Endothelial cell of umbilical vein (primary cell): ENCODE data around the gene RBM28.

Experiments
- EZH2 ChIP-seq: IDR thresholded peaks from 2 replicates; pipeline ENCODE4 v1.6.1; 2012; ENCODE audit warnings: borderline replicate concordance, low read depth, mild to moderate bottlenecking, moderate library complexity, low read length, inconsistent platforms; ENCODE audit not compliant: severe bottlenecking
- JUN ChIP-seq: IDR thresholded peaks from 2 replicates; pipeline ENCODE4 v1.6.1; 2011; ENCODE audit warnings: borderline replicate concordance, low read depth; ENCODE audit not compliant: insufficient read length, insufficient read depth
- POLR2A ChIP-seq: IDR thresholded peaks from 2 replicates; pipeline ENCODE4 v1.6.1; 2012; ENCODE audit warnings: low read depth, mild to moderate bottlenecking, control low read depth, low read length
- POLR2AphosphoS5 ChIP-seq: IDR thresholded peaks from 2 replicates; pipeline ENCODE4 v1.6.1; 2012; ENCODE audit warnings: low read depth, mild to moderate bottlenecking, control low read depth, low read length, moderate library complexity; ENCODE audit not compliant: insufficient read depth
- TF ChIP-seq, protein P1 (sequence below), 2 donors: IDR thresholded peaks; 1 replicate in 1 of 2; 2 replicates in 1 of 2; pipeline ENCODE4 v1.5.1; 2011; ENCODE audit warnings: low read length in 2 of 2, mild to moderate bottlenecking in 2 of 2, moderate library complexity in 2 of 2, control low read depth in 1 of 2, inconsistent platforms in 1 of 2, low read depth in 1 of 2; ENCODE audit not compliant: insufficient read depth in 1 of 2; ENCODE audit errors: extremely low read depth in 1 of 2
- TF ChIP-seq, protein P2 (sequence below): IDR thresholded peaks from 2 replicates; pipeline ENCODE4 v1.6.1; 2011; ENCODE audit not compliant: insufficient read depth, insufficient read length

DNA sequence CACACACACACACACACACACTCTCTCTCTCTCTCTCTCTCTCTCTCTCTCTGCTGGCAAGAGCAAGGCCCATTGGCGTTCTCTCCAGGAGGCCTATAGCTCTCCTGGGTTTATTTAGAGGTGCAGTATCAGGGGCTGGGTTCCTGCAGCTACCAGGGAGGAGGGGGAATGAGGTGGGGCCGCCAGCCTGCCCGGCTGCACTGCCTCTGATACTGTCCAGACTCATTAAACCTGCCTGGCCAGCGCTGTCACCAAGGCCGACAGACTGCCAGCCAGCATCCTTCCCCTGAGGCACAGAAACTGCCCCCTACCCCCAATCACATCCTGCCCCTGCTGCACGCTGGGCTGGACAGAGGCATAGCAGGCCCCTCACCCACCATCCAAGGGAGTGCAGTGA, 13.5 kb upstream of the RBM28 start:
- TF ChIP-seq, protein P1, sequence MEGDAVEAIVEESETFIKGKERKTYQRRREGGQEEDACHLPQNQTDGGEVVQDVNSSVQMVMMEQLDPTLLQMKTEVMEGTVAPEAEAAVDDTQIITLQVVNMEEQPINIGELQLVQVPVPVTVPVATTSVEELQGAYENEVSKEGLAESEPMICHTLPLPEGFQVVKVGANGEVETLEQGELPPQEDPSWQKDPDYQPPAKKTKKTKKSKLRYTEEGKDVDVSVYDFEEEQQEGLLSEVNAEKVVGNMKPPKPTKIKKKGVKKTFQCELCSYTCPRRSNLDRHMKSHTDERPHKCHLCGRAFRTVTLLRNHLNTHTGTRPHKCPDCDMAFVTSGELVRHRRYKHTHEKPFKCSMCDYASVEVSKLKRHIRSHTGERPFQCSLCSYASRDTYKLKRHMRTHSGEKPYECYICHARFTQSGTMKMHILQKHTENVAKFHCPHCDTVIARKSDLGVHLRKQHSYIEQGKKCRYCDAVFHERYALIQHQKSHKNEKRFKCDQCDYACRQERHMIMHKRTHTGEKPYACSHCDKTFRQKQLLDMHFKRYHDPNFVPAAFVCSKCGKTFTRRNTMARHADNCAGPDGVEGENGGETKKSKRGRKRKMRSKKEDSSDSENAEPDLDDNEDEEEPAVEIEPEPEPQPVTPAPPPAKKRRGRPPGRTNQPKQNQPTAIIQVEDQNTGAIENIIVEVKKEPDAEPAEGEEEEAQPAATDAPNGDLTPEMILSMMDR (IDR thresholded peaks at IDR 0.05; ENCODE audit: extremely low read depth in 1 of 2, insufficient read depth in 1 of 2, low read depth in 1 of 2, low read length in 2 of 2) = no peak
- TF ChIP-seq, protein P2, sequence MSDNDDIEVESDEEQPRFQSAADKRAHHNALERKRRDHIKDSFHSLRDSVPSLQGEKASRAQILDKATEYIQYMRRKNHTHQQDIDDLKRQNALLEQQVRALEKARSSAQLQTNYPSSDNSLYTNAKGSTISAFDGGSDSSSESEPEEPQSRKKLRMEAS = no peak
- TF ChIP-seq POLR2AphosphoS5 (no peak), EZH2 (no peak), POLR2A (no peak), JUN (no peak)
